Fibroblast of peridontal ligament (primary cell): Measurements from ENCODE around the gene PSMA2.
"Not testable (repeated sequence)": the region's sequence is repeated elsewhere in the genome, so short reads cannot be mapped to it uniquely, and the experiment has no call there.

Experiments
- DNase-seq: peaks from one replicate; pipeline ENCODE4 v3.0.0-alpha.2; 2010; ENCODE audit errors: extremely low read depth

Gene PSMA2

DNA sequence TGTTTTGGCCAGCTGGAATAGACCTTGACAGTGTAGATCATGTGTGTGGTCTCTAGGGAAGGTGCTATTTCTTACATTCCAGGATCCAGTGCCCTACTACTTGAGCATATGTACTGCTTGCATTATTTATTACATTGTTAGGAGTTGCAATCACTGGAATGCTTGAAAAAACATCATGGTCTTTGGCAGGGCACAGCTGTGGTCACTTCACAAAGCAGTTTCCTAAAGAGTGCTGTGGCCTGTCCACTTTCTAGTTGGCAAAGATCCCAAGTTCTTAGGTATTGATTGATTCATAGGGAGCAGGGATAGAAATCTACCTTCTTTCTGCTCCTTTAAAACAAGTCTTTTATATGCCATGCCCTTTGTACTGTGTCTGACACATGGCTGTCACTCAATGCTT lies 24.7 kb downstream of the PSMA2 start:
- DNase-seq, result no peak

DNA sequence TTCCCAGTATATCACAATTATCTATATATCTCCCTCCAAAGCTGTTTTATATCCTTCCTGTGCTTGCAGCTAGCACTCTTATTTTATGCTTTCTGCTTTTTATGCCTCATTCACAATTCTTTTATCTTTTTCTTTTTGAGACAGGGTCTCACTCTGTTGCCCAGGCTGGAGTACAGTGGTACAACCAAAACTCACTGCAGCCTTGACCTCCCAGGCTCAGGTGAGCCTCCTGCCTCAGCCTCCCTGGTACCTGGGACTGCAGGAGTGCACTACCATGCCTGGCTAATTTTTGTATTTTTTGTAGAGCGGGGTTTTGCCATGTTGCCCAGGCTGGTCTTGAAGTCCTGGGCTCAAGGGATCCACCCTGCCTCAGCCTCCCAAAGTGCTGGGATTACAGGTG lies 25.8 kb downstream of the PSMA2 start:
- DNase-seq, result no peak

DNA sequence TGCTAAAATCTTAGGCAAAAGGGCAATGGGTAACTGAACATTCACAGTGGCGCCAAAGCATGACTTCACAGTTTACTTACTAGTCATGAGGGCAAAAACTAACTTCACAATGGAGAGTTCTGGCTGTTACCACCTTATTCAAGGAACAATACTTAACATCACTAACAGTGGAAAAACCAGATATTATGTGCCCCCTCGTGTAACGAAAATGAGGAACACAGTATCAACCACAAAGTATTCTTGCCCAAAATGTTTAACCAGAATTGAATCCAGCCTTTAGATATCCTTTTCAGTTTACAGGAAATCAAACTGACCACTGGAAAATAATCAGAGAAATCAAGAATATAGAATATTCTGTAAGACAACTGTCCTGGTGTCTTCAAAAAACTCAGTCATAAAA lies 29.6 kb downstream of the PSMA2 start:
- no peak for DNase-seq

DNA sequence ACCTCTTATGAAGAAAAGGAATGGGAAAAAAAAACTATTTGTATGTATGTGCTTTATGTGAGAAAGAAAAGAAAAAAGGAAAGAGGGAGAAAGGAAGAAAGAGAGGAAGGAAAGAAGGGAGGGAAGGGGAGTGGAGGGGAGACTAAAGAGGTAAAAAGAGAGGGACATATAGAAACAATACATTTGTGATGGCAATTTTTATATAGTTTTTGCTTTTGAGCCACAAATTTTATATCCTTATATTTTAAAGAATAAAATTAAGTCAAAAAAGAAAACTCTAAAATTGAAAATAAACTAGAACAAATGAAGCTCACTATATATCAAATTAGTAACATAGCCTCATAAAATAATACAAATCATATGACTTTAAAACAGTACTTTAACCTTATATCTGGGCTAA lies 31.1 kb downstream of the PSMA2 start:
- DNase-seq, result no peak

DNA sequence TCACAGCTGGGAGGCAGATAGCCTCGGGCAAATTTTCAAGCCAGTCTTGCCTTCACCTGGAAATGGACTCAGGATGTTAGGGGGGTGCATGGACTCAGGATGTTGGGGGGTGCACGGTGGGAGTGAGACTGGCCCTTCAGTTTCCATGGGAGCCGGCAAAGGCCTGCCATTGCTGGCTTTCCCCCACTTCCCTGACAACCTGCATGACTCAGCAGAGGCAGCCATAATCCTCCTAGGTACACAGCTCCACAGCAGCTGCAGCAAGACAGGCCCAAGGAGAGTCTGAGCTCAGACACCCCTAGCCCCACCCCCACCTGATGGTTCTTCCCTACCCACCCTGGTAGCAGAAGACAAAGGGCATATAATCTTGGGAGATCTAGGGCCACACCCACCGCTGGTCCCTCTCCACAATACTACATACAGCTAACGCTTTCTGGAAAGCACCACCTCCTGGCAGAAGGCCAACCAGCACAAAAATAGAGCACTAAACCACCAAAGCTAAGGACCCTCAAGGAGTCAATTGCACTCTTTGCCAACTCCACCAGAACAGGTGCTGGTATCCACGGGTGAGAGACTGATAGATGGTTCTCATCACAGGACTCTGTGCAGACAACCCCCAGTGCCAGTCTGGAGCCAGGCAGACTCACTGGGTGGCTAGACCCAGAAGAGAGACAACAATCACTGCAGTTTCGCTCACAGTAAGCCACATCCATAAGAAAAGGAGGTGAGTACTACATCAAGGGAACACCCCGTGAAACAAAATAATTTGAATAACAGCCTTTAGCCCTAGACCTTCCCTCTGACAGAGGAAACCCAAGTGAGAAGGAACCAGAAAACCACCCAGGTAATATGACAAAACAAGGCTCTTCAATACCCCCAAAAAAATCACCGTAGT lies 38.4 kb downstream of the PSMA2 start:
- no peak for DNase-seq

DNA sequence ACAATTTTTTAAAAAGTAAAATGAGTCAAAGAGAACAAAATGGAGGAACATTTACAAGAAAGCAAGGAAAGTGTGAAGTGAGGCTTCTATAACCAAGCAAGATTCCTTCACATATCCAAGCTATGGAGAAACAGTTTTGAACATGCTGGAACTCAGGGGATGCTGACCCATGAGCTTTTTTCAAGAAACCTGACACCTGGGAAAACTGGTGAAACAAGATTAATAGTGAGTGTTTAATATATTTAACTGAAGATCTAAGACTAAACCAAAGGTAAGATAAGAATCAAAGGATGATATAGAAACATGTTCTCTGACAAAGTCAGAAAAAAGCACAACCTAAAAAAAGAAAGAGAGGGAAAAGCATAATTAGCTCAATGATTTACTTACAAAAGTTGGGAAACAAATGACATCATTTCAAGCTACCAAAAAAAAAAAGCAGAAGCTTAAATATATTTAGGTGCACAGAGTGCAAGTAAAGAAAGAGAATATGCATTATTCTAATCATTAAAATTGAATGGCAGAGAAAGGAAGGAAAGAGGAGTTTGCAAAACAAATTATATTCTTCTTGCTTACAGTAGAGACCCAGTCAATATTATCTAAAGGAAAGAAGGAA lies 45.0 kb downstream of the PSMA2 start:
- no peak for DNase-seq

DNA sequence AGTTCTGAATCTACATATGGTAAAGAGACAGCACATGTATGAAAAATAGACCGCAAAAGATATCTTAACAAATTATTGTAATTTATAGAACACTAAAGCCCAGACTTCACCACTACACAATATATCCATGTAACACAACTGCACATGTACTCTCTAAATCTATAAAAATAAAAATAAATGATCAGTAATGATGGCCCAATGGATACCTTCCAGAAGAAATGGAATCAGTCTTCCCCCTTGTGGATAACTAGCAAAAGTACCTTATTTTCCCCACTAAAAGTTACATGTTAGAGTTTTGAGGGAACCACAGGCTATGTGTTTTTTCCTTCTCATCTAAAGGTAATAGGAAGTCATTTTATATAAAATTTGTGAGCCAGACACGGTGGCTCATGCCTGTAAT lies 45.8 kb downstream of the PSMA2 start:
- DNase-seq, result peak; percentile 33

DNA sequence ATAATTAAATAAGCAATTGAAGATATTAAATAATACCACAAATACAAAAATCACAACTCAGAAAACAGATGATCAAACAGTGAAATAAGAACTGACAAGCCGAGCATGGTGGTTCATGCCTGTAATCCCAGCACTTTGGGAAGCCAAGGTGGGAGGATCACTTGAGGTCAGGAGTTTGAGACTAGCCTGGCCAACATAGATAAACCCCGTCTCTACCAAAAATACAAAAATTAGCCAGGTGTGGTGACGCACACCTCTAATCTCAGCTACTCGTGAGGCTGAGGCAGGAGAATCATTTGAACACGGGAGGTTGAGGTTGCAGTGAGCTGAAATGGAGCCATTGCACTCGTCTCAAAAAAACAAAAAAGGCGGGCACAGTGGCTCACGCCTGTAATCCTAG lies 46.8 kb downstream of the PSMA2 start:
- DNase-seq, result not testable (repeated sequence)

DNA sequence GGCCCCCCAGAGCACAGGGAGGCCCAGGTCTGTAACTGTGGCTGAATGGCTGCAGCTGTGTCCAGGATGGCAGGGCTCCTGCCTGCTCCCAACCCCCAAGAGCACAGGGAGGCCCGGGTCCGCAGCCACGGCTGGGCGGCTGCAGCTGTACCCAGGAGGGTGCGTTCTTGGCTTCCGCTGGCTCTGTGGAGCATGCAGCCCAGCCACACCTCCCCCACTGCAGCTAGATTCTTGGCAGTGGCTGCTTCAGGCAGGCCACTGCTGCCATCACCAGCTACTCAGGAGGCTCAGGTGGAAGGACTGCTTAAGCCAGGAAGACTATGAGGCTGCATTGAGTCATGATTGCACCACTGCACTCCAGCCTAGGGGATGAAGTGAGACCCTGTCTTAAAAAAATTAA lies 48.0 kb downstream of the PSMA2 start:
- no peak for DNase-seq

DNA sequence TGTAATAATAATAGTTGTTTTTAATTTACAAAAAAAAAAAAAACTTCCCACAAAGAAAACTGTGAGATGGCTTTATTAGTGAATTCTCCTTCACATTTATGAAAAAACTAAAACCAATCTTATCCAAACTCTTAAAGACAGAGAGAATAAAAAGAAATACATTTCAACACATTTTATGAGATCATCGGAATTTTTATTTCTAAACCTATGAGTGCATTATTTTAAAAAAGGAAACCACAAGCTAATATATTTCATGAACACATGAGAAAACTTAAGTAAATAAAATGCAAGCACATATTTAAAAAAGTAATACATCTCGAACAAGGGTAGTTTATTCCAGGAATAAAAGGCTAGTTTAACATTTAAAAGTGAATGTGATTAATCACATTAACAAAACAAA lies 51.6 kb downstream of the PSMA2 start:
- DNase-seq, result no peak

DNA sequence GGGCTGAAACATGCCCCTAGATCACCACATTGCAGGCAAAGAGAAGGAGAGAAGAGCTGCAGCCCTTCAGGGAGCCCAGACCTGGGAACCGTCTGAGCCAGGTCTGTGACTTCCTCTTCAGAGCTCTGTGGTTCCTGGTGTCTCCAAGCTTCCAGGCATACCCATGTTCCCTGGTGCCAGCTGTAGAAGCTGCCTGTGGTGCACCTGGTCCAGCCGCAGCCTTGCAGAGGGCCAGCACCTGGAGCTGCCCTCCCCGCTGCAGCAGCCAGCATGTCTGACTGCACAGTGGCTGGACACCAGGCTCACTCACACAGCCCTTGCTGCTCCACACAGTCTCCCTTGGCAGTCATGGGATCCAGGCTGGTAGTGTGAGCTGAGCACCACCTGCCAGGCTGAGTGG lies 53.7 kb downstream of the PSMA2 start:
- DNase-seq, result no peak

DNA sequence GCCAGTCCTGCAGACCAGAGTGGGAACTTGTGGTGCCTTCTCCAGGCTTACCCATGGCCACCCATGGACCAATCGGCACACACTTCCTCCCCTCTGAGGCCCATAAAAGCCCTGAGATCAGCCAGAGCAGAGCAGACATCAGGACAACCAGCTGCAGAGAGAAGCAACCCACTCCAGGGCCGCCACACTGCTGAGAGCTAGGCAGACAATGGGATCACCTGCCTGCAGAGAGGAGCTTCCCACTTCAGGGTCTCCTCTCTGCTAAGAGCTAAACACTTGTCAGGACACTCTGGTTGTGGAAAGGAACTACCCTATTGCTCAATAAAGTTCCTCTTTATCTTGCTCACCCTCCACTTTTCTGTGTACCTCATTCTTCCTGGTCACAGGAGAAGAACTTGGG lies 54.1 kb downstream of the PSMA2 start:
- no peak for DNase-seq

DNA sequence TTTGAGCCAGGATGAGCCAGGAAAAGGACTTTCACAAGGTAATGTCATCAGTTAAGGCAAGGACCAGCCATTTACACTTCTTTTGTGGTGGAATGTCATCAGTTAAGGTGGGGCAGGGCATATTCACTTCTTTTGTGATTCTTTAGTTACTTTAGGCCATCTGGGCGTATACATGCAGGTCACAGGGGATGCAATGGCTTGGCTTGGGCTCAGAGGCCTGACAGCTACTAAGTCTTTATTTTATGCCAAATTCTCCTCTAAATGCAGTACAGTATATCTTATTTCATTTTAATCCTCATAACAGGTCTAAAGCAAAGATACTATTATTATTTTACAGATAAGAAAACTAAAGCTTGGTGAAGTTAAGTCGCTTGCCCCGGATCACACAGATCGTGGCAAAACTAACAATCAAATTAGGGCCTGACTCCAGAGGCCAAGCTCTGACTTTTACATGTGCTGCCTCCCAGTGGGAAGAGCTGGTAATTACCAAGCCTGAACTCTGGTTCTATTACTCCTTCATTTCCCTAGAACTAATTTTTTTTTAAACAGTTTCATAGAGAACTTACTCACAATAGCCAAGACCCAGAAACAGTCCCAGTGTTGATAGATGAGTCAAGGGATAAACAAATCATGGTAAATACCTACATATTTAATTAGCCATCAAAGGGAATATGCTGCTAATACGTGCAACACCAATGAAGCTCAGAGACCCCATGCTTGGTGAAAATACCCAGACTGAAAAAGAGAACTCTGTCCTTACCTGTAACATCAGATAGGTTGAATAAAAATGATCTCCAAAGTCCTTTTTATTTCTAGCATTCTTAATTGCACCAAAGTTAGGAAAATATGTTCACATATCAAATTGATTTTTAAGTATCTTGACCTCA lies 55.5 kb downstream of the PSMA2 start:
- peak; percentile 73 for DNase-seq

DNA sequence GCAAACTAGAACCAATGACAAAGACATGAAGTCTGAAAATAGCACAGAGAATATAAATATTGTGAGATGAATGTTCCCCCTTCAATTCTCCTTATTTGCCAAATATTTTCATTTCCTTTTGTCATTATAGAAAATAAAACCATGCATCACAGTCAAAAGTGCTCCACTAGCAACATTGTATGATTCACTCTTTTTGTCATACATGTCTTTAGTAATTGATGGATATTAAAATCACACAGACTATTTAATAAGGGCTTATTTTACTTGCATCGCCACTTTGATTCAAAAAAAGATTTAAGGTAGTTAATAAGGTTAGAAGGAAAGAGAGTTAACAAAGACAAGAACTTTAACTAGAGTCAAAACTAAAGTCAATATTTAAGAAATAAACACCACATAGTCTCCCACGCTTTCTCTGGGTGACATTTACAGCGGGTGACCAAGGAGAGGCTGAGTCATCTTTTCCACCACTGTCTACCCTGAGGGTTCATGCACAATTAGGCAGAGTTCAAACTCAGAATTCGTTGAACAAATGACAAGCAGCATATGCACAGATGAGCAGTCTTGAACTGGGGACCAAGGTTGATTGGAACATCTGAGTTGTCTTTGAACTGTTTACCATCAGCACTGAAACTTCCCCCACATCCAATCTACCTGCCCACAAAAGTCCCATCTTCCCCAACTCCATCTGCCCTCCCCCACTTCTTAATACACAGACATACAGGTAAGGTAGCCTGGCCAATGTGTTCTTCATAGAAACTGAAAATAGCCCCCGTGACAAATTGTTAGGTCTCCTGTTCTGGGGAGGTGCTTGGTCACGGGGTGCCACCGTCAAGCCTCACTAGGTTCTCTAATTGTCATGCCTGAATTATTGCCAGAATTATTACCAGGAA lies 62.6 kb downstream of the PSMA2 start:
- no peak for DNase-seq

DNA sequence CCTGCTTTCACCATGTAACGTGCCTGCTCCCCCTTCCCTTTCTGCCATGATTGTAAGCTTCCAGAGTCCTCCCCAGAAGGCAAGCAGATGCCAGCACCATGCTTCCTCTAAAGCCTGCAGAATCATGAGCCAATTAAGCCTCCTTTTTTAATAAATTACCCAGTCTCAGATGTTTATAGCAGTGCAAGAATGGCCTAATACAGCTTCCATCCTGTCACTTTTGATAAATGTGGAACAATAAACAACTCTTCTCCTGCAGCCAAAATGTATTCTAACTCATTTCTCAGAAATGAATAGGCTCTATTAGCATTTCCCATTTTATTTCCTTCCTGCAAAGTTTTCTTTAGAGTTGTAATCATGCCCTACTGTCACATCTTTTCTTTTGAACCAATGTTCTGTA lies 63.5 kb downstream of the PSMA2 start:
- DNase-seq, result no peak
